Stromal cell of bone marrow (primary cell): ENCODE measurements around the gene NUDCD3.
"Not testable (repeated sequence)": the region's sequence is repeated elsewhere in the genome, so short reads cannot be mapped to it uniquely, and the experiment has no call there.

Experiments
- DNase-seq: peaks from one replicate; pipeline ENCODE4 v3.0.0-alpha.2; 2012; ENCODE audit warnings: low read depth

NUDCD3 gene

DNA sequence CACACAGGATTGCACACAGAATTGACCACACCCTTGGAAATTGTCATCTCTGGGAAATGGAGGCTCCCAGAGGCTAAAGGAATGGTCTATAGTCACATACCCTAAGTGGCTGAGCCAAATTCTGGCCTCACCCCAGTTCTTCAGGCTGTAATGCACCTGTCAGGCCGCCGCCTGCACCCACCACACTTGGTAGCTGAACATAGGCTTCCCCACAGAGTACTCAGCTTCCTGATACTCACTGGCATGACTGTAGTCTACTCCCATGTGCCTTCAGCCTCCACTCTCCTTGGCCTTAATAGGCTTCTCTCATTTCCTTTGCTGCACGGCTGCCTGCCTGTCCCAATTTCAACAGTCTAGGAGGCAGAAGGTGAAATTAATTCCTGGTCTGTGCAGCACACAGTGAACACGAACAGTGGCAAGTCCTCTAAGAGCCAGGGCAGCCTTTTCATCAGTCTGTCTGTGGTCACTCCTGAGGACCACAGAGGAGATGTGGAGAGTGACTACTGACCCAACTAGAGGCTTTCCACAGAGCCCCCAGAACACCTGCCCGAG is 42.5 kb downstream of the NUDCD3 start:
- no peak for DNase-seq

DNA sequence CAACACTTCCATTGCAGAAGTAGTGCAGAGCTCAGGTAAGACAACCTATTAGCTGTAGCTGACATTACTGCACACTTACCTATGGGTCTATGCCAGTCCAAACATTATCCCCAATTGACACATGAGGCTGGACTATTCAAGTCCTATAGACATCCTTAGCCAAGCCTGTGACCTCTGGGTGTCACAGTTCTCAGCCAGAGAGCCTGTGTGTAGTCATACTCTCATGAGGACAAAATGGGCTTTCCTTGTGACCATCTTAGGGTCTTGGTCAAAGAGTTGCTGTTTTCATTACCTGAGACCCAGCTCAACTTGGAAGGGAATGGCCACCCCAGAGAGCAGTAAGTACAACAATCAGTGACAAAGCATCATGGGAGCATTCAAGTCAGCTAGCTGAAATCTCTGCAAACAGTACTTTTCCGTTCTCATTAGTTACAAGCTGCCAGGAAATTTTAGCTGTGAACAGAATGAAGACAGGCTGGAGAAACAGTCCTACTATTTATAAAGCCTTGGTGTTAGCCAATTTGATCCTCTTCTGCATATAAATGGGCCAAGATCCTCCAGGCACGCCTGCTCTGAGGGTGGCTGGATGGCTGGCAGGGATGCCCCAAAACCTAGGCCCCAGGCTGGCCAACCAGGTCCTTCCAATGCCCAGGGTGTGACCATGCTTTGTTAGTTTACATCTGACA is 44.3 kb downstream of the NUDCD3 start:
- no peak for DNase-seq

GRCh38 chr7:44441079-44441478 is 49.4 kb downstream of the NUDCD3 start:
- DNase-seq, result no peak

DNA sequence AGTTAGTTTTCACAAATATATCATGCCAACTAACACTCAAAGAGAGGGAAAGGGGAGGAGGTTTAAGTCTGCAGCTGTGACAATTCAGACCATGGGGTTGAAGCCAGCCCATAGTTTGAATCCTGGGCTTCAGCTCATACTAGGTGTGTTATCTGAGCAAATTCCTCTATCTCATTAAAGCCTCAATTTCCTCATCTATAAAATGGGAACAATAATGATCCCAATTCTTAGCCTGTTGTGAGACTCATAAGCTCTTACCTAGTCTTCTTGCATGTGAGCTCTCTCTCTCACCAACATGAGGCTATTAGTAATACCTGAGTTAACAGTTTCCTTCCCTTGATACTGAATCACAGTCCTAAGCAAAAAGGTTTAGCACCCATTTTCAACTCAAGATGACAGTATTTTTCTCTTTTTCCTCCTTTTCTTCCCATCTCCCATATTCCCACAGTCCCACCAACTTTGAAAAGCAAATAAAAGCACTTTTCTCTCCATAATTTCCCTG is 49.8 kb downstream of the NUDCD3 start:
- no peak for DNase-seq

DNA sequence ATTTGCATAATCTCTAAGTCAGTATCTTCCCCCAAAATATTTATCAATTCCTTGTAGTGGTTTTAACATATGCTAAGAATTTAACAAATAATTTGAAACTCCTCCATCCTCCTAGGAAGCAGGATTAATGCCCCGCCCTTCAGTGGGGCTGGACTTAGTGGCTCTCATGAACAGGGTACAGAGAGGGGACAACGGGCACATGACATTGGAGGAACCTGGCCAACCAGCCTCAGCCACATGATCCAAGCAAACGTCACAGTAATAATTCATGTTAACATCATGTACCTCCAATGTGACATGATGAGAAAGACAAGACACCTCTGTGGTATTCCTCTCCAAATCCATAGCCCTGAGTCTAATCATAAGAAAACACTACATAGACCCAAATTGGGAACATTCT is 50.5 kb downstream of the NUDCD3 start:
- no peak for DNase-seq

- DNase-seq, result no peak
Observed at GRCh38 chr7:44438816-44439215, 51.6 kb downstream of the NUDCD3 start.

GRCh38 chr7:44434201-44434600 is 56.3 kb downstream of the NUDCD3 start:
- DNase-seq, result no peak

DNA sequence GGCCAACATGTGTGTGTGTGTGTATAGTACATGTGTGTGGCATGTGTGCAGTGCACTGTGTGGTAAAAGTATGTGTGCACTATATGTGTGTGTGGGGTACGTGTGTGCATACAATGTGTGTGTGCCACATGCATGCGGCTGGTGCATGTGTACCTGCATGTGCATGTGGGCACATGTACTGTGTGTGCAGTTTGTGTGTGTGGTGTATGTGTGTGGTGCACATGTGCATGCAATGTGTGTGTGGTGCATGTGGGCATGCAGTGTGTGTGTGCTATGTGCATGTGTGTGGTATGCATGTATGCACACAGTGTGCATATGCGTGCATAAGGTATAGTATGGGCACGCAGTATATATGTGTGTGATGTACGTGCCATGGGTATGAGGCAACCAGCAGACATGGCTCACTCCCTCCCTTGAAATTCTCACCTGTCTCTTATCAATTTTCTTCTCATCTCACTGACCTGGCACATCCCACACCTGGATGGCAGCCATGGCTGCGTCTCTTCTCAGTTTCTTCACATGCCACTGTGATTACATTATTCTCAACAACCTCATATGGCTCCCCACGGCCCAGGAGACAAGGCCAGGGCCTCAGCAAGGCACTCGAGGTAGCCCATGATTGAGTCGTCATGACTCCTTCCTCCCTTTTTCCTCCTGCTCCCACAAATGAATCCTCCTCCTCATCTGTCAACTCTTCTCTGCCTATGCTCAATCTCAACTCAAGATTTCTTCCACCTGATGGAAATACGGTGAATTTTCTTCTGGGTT is 57.0 kb downstream of the NUDCD3 start:
- DNase-seq, result no peak

GRCh38 chr7:44432381-44432977 is 58.0 kb downstream of the NUDCD3 start:
- no peak for DNase-seq

- DNase-seq, result no peak
Observed at GRCh38 chr7:44431091-44431608, 59.3 kb downstream of the NUDCD3 start.

- DNase-seq, result no peak
Observed at GRCh38 chr7:44430054-44430453, 60.4 kb downstream of the NUDCD3 start.

- not testable (repeated sequence) for DNase-seq
Observed at GRCh38 chr7:44424762-44425161, 65.7 kb downstream of the NUDCD3 start.

DNA sequence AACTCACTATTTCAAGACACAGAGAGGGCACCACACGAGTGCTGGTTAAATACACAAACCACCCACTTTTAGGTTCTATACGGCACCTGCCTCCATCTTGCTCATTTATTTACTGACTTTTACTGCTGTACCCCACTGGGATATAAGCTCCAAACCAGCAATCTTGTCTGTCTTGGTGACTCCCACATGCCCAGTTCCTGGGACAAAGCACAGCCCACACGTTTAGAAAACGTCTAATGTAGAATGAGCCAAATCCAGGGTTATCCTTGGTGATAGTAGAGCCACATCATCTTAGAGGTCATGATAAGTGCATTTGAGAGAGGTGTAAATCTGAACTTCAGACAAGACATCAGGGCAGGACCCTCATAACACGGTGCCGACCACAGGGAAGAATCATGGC is 73.5 kb downstream of the NUDCD3 start:
- no peak for DNase-seq

DNA sequence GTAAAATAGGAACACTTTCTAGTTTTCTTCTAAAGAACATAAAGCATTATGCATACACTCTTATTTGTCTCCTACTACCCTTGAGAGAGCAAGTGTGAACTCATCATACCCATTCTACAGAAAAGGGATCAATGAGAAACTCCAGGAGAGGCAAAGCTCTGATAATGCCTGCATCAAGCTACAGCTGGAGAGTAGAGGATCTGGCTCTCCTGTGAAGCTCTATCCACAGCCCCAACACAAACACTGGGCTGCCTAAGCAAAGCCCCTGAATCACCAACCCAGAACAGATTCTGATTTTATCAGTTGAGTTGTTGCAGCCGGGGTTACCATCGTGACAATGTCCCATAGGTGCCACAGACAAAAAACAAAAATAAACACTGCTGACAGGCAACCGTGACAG is 74.9 kb downstream of the NUDCD3 start:
- DNase-seq, result no peak

GRCh38 chr7:44415047-44415446 is 75.4 kb downstream of the NUDCD3 start:
- DNase-seq, result no peak

DNA sequence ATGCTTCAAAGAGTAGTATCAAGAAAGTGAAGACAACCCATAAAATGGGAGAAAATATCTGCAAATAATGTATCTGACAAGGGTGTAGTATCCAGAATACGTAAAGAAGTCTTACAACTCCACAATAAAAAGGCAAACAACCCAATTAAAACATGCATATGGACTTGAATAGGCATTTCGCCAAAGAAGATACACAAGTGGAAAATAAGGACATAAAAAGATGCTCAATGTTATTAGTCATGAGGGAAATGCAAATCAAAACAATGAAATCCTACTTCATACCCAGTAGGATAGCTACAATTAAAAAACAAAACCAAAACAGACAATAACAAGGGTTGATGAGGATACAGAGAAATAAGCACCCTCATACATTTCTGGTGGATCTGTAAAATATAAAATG is 79.2 kb downstream of the NUDCD3 start:
- no peak for DNase-seq

DNA sequence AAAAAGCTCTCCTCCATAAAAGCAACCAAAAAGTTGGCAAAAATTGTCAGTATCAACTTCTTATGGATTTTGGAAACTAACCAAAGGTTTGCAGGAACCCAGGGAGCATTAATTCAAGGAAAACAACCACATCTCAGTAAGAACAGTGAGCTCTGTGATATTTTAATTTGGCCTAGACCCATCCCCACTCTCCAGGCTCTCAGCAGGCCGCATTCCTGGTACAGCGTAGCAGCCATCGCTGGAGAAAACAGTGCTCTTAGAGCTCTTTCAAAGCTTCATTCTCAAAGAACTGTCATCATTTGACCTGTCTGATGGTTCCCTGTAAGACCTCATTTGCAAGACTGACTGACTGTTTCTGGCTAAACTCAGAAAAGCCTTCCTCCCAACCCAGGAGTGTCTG is 81.9 kb downstream of the NUDCD3 start:
- no peak for DNase-seq

DNA sequence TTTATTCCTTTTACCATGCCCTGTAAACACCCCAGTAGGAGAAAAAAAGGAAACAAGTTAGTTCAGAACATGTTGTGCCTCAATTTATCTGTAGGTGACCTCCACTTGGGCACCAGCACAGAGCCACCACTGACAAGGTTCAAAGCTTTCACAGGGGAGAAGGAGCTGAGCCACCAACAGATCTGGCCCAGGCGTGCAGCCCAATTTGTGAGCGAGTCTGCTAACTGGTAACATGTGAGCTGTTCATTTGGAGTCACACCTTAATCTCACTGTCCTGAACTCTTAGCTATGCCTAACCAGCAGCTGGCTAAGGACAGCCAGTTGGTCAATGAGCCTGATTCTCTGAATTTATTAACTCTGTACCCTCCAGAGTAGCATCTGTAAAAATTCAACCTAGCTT is 86.7 kb downstream of the NUDCD3 start:
- DNase-seq, result no peak

DNA sequence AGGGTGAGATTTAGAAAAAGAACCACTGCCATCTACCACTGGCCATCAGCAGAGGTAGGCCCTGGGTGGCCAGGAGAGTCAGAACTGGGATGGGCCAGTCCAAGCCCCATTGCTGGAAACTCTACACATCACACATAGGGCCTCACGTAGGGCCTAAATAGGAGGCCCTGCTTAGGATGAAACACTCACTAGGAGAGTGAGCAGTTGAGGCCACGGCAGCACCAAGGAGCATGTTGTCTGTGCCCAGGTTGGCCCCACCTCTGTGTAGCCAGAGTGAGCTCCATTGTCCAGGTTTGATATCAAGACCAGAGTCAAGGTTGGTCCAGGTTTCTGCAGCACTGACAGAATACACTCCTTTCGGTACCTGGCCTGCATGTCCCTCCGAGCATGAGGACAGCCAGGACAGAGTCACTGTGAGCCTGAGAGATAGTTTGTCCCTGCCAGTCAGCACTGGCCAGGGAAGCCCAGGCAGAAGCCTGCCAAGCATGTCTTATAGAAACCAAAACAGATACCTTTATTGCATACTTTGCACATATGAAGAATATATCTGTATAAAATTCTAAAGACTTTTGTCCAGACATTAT is 87.2 kb downstream of the NUDCD3 start:
- DNase-seq, result no peak

DNA sequence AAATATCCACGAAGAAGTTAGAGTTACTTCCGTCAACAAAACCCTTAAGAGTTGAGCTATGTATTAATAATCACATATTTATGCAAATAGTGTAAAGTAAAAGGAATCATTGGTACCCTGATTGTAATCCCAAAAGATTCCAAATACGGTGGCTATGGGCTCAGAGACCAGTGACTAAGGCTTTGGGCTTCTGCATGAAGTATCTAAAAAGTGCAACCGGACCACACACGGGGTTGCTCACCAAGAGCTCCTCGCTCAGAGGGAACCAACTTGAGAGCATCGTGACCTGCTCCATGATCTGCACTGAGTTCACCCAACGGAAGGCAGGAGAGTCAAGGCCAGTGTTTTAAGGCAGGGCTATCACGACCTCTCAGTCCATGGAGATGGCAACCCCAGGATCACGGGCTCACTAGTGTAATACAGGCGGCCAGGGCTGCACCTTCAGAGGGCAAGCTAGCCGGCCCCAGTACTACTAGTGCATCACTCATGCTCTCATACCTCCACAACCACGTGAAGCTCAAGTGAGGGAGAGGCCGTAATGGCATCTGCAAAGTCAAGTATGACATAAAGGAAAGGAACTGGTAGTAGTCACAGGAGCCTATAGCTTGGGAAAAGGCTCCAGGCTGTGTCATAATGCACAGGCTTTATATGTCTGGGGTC is 87.9 kb downstream of the NUDCD3 start:
- no peak for DNase-seq

DNA sequence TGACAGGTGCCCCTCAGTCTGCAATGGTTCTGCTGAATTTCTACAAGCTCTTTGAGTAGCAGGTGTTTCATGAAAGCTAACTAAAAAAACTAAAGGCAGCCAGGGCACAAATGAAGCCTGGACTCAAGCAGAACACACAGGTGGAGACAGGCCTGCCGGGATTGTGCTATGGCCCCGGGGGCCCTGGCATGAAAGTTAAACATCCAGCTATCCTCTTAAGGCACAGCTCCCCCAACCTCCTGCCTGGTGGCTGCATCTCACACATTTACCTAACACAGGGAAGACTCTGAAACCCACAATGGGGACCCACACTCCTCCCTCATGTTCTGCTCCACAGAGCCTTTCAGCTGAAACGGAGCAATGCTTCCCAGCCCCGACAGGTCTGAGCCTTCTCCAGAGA is 88.8 kb downstream of the NUDCD3 start:
- no peak for DNase-seq

GRCh38 chr7:44400033-44400511 is 90.4 kb downstream of the NUDCD3 start:
- no peak for DNase-seq
